ENCODE data around the gene DNM1L. TPM values are rescaled to one million over a fixed set of nuclear protein-coding genes. Genes with fewer than 3 reads are reported as not detected.

DNM1L gene
- total RNA-seq, 4 donors from 2014 or later = 22.2 to 45.1 (median 28.4) TPM

DNA sequence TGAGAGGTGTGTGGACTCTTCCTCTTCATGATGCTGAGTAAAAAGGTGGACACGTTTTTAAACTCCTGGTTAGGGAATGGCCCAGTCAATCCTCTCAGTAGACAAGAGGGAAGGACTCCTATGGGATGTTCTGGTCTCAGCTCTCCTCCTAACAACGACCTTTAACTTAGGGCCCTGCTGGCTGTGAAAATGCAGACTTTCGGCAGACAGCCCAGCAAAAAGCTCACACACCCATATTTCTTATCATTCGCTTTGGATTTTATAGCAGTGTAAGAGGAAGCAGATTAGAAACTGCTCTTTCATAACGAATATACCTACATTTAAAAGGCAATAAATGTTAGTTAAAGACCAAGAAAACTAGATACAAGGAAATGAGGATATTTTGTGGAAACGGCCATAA is 94.6 kb downstream of the DNM1L start:
- WGBS, 2 donors = 57 to 61% methylated on average over 6 of the region's 6 CpGs
- intact Hi-C loops (cut with DNase I; ENCODE audit: low total_unique reads) = loop anchor here (5.0 kb wide), 1 partner anchor 1919 kb away; no protein-coding TSS in a partner anchor
- no peak for TF ChIP-seq POLR2A (IDR thresholded peaks at IDR 0.05)
- TF ChIP-seq, protein P1, sequence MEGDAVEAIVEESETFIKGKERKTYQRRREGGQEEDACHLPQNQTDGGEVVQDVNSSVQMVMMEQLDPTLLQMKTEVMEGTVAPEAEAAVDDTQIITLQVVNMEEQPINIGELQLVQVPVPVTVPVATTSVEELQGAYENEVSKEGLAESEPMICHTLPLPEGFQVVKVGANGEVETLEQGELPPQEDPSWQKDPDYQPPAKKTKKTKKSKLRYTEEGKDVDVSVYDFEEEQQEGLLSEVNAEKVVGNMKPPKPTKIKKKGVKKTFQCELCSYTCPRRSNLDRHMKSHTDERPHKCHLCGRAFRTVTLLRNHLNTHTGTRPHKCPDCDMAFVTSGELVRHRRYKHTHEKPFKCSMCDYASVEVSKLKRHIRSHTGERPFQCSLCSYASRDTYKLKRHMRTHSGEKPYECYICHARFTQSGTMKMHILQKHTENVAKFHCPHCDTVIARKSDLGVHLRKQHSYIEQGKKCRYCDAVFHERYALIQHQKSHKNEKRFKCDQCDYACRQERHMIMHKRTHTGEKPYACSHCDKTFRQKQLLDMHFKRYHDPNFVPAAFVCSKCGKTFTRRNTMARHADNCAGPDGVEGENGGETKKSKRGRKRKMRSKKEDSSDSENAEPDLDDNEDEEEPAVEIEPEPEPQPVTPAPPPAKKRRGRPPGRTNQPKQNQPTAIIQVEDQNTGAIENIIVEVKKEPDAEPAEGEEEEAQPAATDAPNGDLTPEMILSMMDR (IDR thresholded peaks at IDR 0.05) = no peak
- no peak overlapping the region for H3K4me3 ChIP-seq (ENCODE audit: low read depth, poor library complexity, severe bottlenecking)
- DNase-seq (ENCODE audit: low spot score in 2 of 2) = no peak

DNA sequence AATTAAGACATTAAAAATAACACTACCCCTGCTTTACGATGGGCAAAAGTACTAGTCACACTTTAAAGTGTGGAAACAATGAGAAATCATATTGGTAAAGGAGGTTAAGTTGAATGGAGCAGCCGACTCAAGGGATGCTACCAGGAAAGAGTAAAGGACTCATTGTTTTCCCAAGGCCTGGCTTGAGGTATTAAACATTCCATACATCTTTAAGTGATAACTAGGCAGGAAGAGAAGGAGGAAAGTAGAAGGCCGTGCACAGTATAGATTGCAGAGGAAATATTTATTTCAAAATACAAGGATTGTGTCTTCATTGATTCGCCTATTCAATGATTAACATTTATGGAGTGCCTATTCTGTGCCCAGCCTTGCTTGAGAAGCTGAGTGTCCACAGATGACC is 97.2 kb downstream of the DNM1L start:
- DNase-seq (ENCODE audit: low spot score in 2 of 2) = no peak
- 83 to 86% methylated on average over 4 of the region's 4 CpGs for WGBS, 2 donors
- no peak overlapping the region for H3K4me3 ChIP-seq (ENCODE audit: low read depth, poor library complexity, severe bottlenecking)
- no peak for TF ChIP-seq POLR2A (IDR thresholded peaks at IDR 0.05)
- TF ChIP-seq, protein P1 (IDR thresholded peaks at IDR 0.05) = no peak
- intact Hi-C loops (cut with DNase I; ENCODE audit: low total_unique reads) = no loop called here

DNA sequence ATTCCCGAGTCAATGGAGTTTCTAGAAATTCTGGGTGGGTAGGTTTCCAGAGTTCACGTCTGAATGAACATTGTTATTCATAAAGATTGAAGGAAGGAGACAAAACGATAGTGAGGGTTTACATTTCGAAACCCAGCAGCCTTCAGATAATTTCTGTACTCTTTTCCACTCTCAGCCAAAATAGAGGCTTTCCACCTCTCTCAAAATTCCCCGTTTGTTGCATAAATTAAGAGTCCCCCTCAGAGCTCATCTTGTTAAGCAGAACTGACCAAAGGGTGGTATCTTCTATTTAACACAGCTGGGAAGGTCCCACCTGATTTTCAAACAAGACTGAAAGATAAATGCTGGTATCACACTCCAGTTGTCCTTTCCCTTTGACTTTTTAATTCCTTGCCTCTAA is 98.1 kb downstream of the DNM1L start:
- WGBS, 2 donors = 66 to 67% methylated on average over 5 of the region's 5 CpGs
- TF ChIP-seq, protein P1 (IDR thresholded peaks at IDR 0.05) = no peak
- no peak for TF ChIP-seq POLR2A (IDR thresholded peaks at IDR 0.05)
- intact Hi-C loops (cut with DNase I; ENCODE audit: low total_unique reads) = no loop called here

DNA sequence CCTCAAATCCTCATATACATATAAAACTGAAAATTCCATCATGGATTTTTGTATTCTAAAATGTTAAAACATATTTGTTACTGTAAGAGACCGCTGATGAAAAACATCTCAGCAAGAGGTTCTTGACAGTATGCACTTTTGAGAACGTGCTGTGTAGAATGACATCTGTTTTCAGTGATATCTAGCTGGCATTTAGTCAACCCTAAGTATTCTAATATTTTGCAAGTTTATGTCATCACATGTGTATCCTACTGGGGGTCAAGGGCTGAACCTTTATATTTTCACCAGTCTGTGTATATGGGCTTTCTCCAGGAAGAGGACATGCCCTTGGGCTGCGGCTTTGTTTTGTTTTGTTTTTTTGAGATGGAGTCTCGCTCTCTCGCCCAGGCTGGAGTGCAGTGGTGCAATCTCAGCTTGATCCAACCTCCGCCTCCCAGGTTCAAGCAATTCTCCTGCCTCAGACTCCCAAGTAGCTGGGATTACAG is 98.6 kb downstream of the DNM1L start:
- DNase-seq (ENCODE audit: low spot score in 2 of 2) = no peak
- no peak overlapping the region for H3K4me3 ChIP-seq (ENCODE audit: low read depth, poor library complexity, severe bottlenecking)
- TF ChIP-seq, protein P1 (IDR thresholded peaks at IDR 0.05) = no peak
- no peak for TF ChIP-seq POLR2A (IDR thresholded peaks at IDR 0.05)
- WGBS, 2 donors = 61 to 66% methylated on average over 6 of the region's 6 CpGs
- intact Hi-C loops (cut with DNase I; ENCODE audit: low total_unique reads) = no loop called here

More for the DNA sequence above, 98.1 kb downstream of the DNM1L start:
- DNase-seq (ENCODE audit: low spot score in 2 of 2) = no peak
- no peak overlapping the region for H3K4me3 ChIP-seq (ENCODE audit: low read depth, poor library complexity, severe bottlenecking)

DNA sequence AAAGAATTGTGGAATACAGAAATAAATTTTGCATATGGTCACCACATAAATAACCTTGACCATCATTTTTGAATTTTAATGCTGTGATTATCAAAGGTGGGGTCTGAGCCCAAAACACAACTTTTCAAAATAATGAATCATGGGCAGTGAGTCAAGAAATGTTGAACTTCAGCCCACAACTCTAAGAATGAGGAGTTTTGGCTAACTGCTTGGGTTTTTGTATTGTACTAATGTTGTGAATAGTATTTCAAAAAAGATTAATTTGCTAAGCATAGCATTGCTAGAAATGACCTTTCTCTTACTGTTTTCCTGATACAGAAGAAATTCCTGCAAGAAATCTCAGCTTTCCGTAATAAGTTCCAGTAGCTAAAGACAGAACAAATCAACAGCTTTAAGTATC is 101.0 kb downstream of the DNM1L start:
- TF ChIP-seq, protein P1 (IDR thresholded peaks at IDR 0.05) = no peak
- no peak for TF ChIP-seq POLR2A (IDR thresholded peaks at IDR 0.05)
- no peak overlapping the region for H3K4me3 ChIP-seq (ENCODE audit: low read depth, poor library complexity, severe bottlenecking)
- DNase-seq (ENCODE audit: low spot score in 2 of 2) = no peak
- WGBS, 2 donors = 21 to 41% methylated on average over 1 of the region's 1 CpG
- intact Hi-C loops (cut with DNase I; ENCODE audit: low total_unique reads) = no loop called here

DNA sequence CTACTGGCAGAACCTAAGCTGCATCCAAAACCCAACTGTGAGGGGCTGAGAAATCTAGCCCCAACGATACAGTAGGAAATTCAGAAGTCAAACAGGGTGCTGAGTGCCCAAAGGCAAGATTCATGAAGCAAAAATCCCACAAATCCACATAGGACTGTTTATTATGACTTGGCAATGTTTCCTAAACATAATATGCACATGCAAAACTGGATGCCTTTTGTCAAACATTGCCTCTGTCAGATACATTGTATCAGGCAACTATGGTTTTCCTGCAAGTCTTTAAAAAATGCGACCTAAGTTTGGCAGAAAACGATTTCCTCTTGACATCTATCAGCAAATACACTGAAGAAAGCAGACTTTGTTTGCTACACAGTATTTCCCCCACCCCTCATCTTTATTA is 103.9 kb downstream of the DNM1L start:
- intact Hi-C loops (cut with DNase I; ENCODE audit: low total_unique reads) = no loop called here
- H3K4me3 ChIP-seq (ENCODE audit: low read depth, poor library complexity, severe bottlenecking) = no peak overlapping the region
- no peak for DNase-seq (ENCODE audit: low spot score in 2 of 2)
- 47 to 54% methylated on average over 3 of the region's 3 CpGs for WGBS, 2 donors
- no peak for TF ChIP-seq POLR2A (IDR thresholded peaks at IDR 0.05)
- TF ChIP-seq, protein P1 (IDR thresholded peaks at IDR 0.05) = no peak

Measured in lower leg skin (tissue), 4 donors.